Raji (cell line): Measurements from ENCODE around the gene PRPF38B.
A peak's percentile ranks its signal among the peaks of the same experiment; 100 is the strongest.

Source experiments
- POLR2A ChIP-seq: IDR thresholded peaks from 2 replicates; pipeline ENCODE4 v1.6.1; 2011; ENCODE audit warnings: low read depth, low read length, control low read depth; ENCODE audit not compliant: insufficient read depth

PRPF38B gene

GRCh38 chr1:108728327-108728923 is 36.3 kb downstream of the PRPF38B start:
- TF ChIP-seq POLR2A, result no peak

GRCh38 chr1:108729481-108729880 is 37.4 kb downstream of the PRPF38B start:
- no peak for TF ChIP-seq POLR2A

GRCh38 chr1:108732398-108732797 is 40.3 kb downstream of the PRPF38B start:
- no peak for TF ChIP-seq POLR2A

- no peak for TF ChIP-seq POLR2A
Measured at GRCh38 chr1:108734171-108734865, 42.2 kb downstream of the PRPF38B start.

- no peak for TF ChIP-seq POLR2A
Measured at GRCh38 chr1:108742253-108742652, 50.1 kb downstream of the PRPF38B start.

- TF ChIP-seq POLR2A, result no peak
Measured at GRCh38 chr1:108745980-108746381, 53.9 kb downstream of the PRPF38B start.

- peak; percentile 98 for TF ChIP-seq POLR2A
Measured at GRCh38 chr1:108746382-108747170, 54.5 kb downstream of the PRPF38B start, which contains the start of gene STXBP3. Gene STXBP3 (plus strand): TSS chr1:108746674. CDS start chr1:108746738, 64 bp downstream.

GRCh38 chr1:108747171-108747850 is 55.2 kb downstream of the PRPF38B start:
- TF ChIP-seq POLR2A, result no peak

GRCh38 chr1:108747898-108748297 is 55.8 kb downstream of the PRPF38B start:
- no peak for TF ChIP-seq POLR2A

GRCh38 chr1:108749081-108749480 is 57.0 kb downstream of the PRPF38B start:
- no peak for TF ChIP-seq POLR2A

- TF ChIP-seq POLR2A, result no peak
Measured at GRCh38 chr1:108750476-108751181, 58.5 kb downstream of the PRPF38B start.
